Coronary artery (tissue), 2 donors: ENCODE data around the gene CBX8.

Experiments
- DNase-seq: peaks from one replicate; pipeline ENCODE4 v3.0.0-alpha.2; 2017; ENCODE audit warnings: low spot score
- H3K27ac ChIP-seq, 2 donors: fragments of 200-600 bp; sonication (generic); one replicate each; pipeline ENCODE4 v1.5.1; 2016 to 2019
- H3K4me3 ChIP-seq: fragments of 200-600 bp; sonication (generic); 2 replicates; pipeline ENCODE4 v1.5.1; 2016; ENCODE audit warnings: mild to moderate bottlenecking, moderate library complexity
- CTCF ChIP-seq: fragments of 200-600 bp; sonication (generic); IDR thresholded peaks from one replicate; pipeline ENCODE4 v1.5.1; 2019; ENCODE audit warnings: antibody characterized with exemption

Gene CBX8

GRCh38 chr17:79802039-79802735, 5.3 kb upstream of the CBX8 start:
- H3K27ac ChIP-seq: no peak overlapping the region
- no peak for TF ChIP-seq CTCF
- DNase-seq: no peak
- H3K4me3 ChIP-seq: peak overlapping the region; percentile 31

GRCh38 chr17:79801156-79802038, 4.5 kb upstream of the CBX8 start:
- H3K4me3 ChIP-seq: peak overlapping the region; percentile 4
- TF ChIP-seq CTCF: no peak
- no peak overlapping the region for H3K27ac ChIP-seq
- no peak for DNase-seq

- Histone ChIP-seq H3K27ac (no peak overlapping the region), H3K4me3 (peak overlapping the region; percentile 4)
- no peak for TF ChIP-seq CTCF
- no peak for DNase-seq
These were observed 3.7 kb upstream of the CBX8 start for GRCh38 chr17:79800325-79801155.

- no peak for TF ChIP-seq CTCF
- H3K27ac ChIP-seq: no peak overlapping the region
- H3K4me3 ChIP-seq: no peak overlapping the region
- DNase-seq: no peak
These were observed 2.9 kb upstream of the CBX8 start for GRCh38 chr17:79799538-79800324.

- TF ChIP-seq CTCF: no peak
- DNase-seq: no peak
- Histone ChIP-seq H3K4me3 (peak overlapping the region; percentile 96), H3K27ac (no peak overlapping the region)
These were observed 2.3 kb upstream of the CBX8 start for GRCh38 chr17:79799174-79799537.
